Measurements from ENCODE around the gene PHLDB1. TPM values are rescaled to one million over a fixed set of nuclear protein-coding genes. Genes with fewer than 3 reads are reported as not detected.

The PHLDB1 gene
- total and polyA plus RNA-seq, 2 of the 8 experiments (the other 6 are each of a cell fraction or from before 2014, with no cell fraction given), result 53.9 to 74.8 TPM

GRCh38 chr11:118604566-118604965 lies 2.8 kb upstream of the PHLDB1 start:
- FAIRE-seq, result no peak

More at GRCh38 chr11:118604566-118604965, 2.8 kb upstream of the PHLDB1 start:
- Histone ChIP-seq H3K27me3 (replicated peaks in 1 of 4; ENCODE audit: control insufficient read depth in 3 of 4, extremely low read depth in 1 of 4, insufficient read depth in 3 of 4, low read length in 3 of 4) (peaks cover 32 to 57% (median 57%) of the 10 kb centered on the region in 4 experiments), H3K9me3 (ENCODE audit: insufficient read depth in 2 of 2, low read depth in 1 of 2, low read length in 1 of 2) (no peaks in the 10 kb centered on the region; a peak in 1 of 4 replicates), H2BK20ac (ENCODE audit: low read length) (no peak overlapping the region), H3K79me2 (ENCODE audit: control insufficient read depth in 1 of 2, insufficient read depth in 2 of 2, low read length in 2 of 2) (no peaks in the 10 kb centered on the region), H3K4ac (replicated peaks; ENCODE audit: insufficient read length, low read depth, low read length) (no peak overlapping the region), H3K4me3 (ENCODE audit: extremely low read depth in 1 of 4, insufficient read depth in 2 of 4, low read depth in 3 of 4, low read length in 4 of 4) (no peak overlapping the region), H3K27ac (ENCODE audit: low read depth, low read length) (no peak overlapping the region), H2AK5ac (ENCODE audit: low read depth, low read length) (no peak overlapping the region), H3K23ac (ENCODE audit: insufficient read length) (no peak overlapping the region), H4K5ac (ENCODE audit: insufficient read length, low read depth, low read length) (no peak overlapping the region), H3K4me1 (replicated peaks in 1 of 4; ENCODE audit: control insufficient read depth in 3 of 4, insufficient read depth in 4 of 4, low read length in 3 of 4) (peaks cover 11 to 28% (median 13%) of the 10 kb centered on the region in 4 experiments), H3K23me2 (ENCODE audit: low read depth, low read length) (peaks cover 19% of the 10 kb centered on the region; the same call in 1 of the 2 replicates), H3K36me3 (ENCODE audit: control insufficient read depth in 2 of 4, insufficient read depth in 4 of 4, low read length in 3 of 4) (peaks cover 8 to 37% (median 22%) of the 10 kb centered on the region in 4 experiments), H2AFZ (ENCODE audit: low read length) (no peak overlapping the region), H3K14ac (ENCODE audit: insufficient read length) (no peak overlapping the region), H2BK12ac (ENCODE audit: low read depth, low read length) (no peak overlapping the region), H3K4me2 (ENCODE audit: insufficient read depth in 1 of 2, low read depth in 2 of 2, low read length in 2 of 2) (no peak overlapping the region), H3K9ac (replicated peaks in 1 of 4; ENCODE audit: extremely low read depth in 1 of 4, low read depth in 3 of 4, low read length in 3 of 4) (no peak overlapping the region), H3K79me1 (ENCODE audit: low read depth, low read length) (no peaks in the 10 kb centered on the region), H4K8ac (ENCODE audit: extremely low read depth, insufficient read depth, low read length) (no peak overlapping the region), H3K18ac (ENCODE audit: extremely low read depth, low read length) (no peak overlapping the region), H3K56ac (replicated peaks; ENCODE audit: insufficient read length, low read depth, low read length) (no peak overlapping the region), H4K20me1 (replicated peaks in 1 of 2; ENCODE audit: control insufficient read depth in 1 of 2, insufficient read depth in 2 of 2, low read length in 2 of 2) (peaks cover 5 to 11% of the 10 kb centered on the region in 2 experiments), H4K91ac (replicated peaks; ENCODE audit: insufficient read length, low read length) (no peak overlapping the region), H2BK120ac (replicated peaks; ENCODE audit: low read depth, low read length) (no peak overlapping the region), H2BK5ac (ENCODE audit: low read depth, low read length) (no peak overlapping the region), H2BK15ac (ENCODE audit: low read length) (no peak overlapping the region)
- TF ChIP-seq FOSL1 (IDR thresholded peaks at IDR 0.05; ENCODE audit: insufficient read depth, low read depth, low read length) (no peak), SUZ12 (IDR thresholded peaks at IDR 0.05; ENCODE audit: low read length) (no peak)
- ChIA-PET POLR2A (ENCODE audit: partially characterized antibody) (interaction anchor here (0.8 to 28.7 kb wide), 10 partner anchors 8 to 304 kb away, joined by 3 to 574 read pairs (median 4); partner anchors contain the start of gene ARCN1), CTCF (ENCODE audit: partially characterized antibody) (interaction anchor here (0.8 to 25.3 kb wide), 6 partner anchors 10 to 227 kb away, joined by 4 to 435 read pairs (median 74); no protein-coding TSS in a partner anchor)
- DNase-seq (ENCODE audit: low read depth in 1 of 2, low spot score in 2 of 2), result no peak
- 65% methylated on average over 3 of the region's 3 CpGs; no CpG with 5 or more reads in 1 of the 2 experiments for WGBS, 2 experiments (ENCODE audit: extremely low coverage in 1 of 2, insufficient coverage in 1 of 2, insufficient read length in 1 of 2, insufficient replicate concordance in 2 of 2, low coverage in 1 of 2, low lambda C conversion rate in 2 of 2, missing lambda C conversion rate in 1 of 2)

All from H1 (cell line).